Aorta (tissue), 5 donors: ENCODE results near the gene KRTAP9-7. TPM values are rescaled to one million over a fixed set of nuclear protein-coding genes. Genes with fewer than 3 reads are reported as not detected.
A peak's percentile ranks its signal among the peaks of the same experiment; 100 is the strongest.

Experiments used
- ATAC-seq: fragments of 200-7000 bp; cut with Tn5 transposase; one replicate; pipeline ENCODE4 v1.9.1; 2022; ENCODE audit warnings: moderate library complexity; ENCODE audit not compliant: low FRiP score
- DNase-seq, 2 donors: peaks; one replicate each; pipeline ENCODE4 v3.0.0-alpha.2; 2020
- H3K27ac ChIP-seq, 2 donors: one replicate each; pipeline ENCODE4 v1.5.1; 2013; ENCODE audit warnings: low read length in 2 of 2, mild to moderate bottlenecking in 2 of 2, moderate library complexity in 2 of 2, control low read depth in 1 of 2, inconsistent platforms in 1 of 2, low read depth in 1 of 2
- H3K27me3 ChIP-seq, 2 donors: one replicate each; pipeline ENCODE4 v1.6.1; 2013; ENCODE audit warnings: control low read depth in 1 of 2, low read length in 1 of 2, mild to moderate bottlenecking in 1 of 2, moderate library complexity in 1 of 2; ENCODE audit not compliant: insufficient read depth in 2 of 2, control insufficient read depth in 1 of 2
- H3K36me3 ChIP-seq, 2 donors: one replicate each; pipeline ENCODE4 v1.6.1; 2013; ENCODE audit warnings: control low read depth in 1 of 2, low read length in 1 of 2, mild to moderate bottlenecking in 1 of 2; ENCODE audit not compliant: insufficient read depth in 2 of 2, control insufficient read depth in 1 of 2
- H3K4me1 ChIP-seq, 2 donors: one replicate each; pipeline ENCODE4 v1.6.1; 2013; ENCODE audit warnings: low read length in 2 of 2, control low read depth in 1 of 2, mild to moderate bottlenecking in 1 of 2, moderate library complexity in 1 of 2; ENCODE audit not compliant: insufficient read depth in 2 of 2, control insufficient read depth in 1 of 2
- H3K4me3 ChIP-seq, 2 donors: one replicate each; pipeline ENCODE4 v1.5.1; 2013; ENCODE audit warnings: low read length in 2 of 2, control low read depth in 1 of 2, mild to moderate bottlenecking in 1 of 2
- H3K9me3 ChIP-seq: one replicate; pipeline ENCODE4 v1.6.1; 2013; ENCODE audit warnings: mild to moderate bottlenecking, low read length; ENCODE audit not compliant: control insufficient read depth
- WGBS, 2 donors: extraction: QIAGEN DNeasy Blood & Tissue Kit; methylation state at CpG; one replicate each; pipeline ENCODE4 v1.1.7; 2013; 5-methylcytosine and 5-hydroxymethylcytosine counted together
- intact Hi-C, 2 donors: fragments of 100-400 bp; cut with DNase I; formaldehyde crosslinking; loops; one replicate each; pipeline versions ENCODE4 v1.14.2 to v1.15.0; 2022
- polyA plus RNA-seq, 2 donors: library from polyadenylated mRNA; stranded (reverse); fragments of 200-250 nt; gene quantifications; one replicate each; pipeline ENCODE4 v1.2.3, GENCODE V29; 2013
- total RNA-seq, 2 donors: library from RNA; stranded (reverse); fragmentation: NEBNext Ultra II Directional; extraction: Animal tissue kit (Norgen Biotek cat#: 25700); gene quantifications; one replicate each; pipeline ENCODE4 v1.2.1, GENCODE V29; 2021
- donor health status: healthy with polysubstance abuse.
- donor health status: Bipolar disorder and iron deficiency.
- donor health status: DM: no; HTN: no; CAD: no.
- donor health status: DM: no; HTN: no; CAD: no.
- donor health status: DM: yes; HTN: yes; CAD: no.

KRTAP9-7 gene
- total and polyA plus RNA-seq, 4 donors: not detected

DNA sequence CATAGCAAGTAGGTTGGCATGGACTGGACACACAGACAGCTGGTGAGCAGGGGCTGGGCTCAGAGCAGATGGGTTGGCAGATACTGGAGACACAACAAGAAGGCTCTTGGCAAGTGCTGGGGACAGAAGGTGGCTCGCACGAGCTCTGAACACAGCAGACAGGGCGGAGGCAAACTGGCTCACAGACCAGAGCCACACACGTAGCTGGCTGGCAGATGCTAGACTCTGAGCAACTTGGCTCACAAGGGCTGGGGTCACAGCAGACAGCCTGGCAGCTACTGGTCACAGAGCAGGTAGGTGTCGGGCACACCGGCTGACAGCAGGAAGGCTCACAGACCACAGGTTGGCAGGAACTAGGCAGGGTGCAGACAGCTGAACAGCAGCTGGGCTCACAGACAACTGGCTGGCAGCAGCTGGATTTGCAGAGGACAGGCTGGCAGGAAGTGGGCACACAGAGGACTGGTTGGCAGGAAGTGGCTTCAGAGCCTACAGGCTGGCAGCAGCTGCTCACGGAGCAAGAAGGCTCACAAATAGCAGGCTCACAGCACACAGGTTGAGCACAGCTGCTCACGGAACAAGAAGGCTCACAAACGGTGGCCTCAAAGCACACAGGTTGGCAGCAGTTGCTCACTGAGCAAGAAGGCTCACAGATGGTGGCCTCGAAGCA lies 32.9 kb downstream of the KRTAP9-7 start:
- peak; percentile 69 to 70 for DNase-seq
- WGBS, 2 donors: 27 to 36% methylated on average over 10 of the region's 10 CpGs

GRCh38 chr17:41308918-41309359 lies 33.4 kb downstream of the KRTAP9-7 start, which contains the start of gene KRTAP16-1:
Gene KRTAP16-1, minus strand, starts transcription at chr17:41309309. Its CDS starts 56 bp downstream, at chr17:41309253.
- DNase-seq (peak in 1 of 2 donors; percentile 59), ATAC-seq (no peak)
- H3K9me3 ChIP-seq: no peaks in the 10 kb centered on the region
- no peaks in the 10 kb centered on the region for H3K27me3 ChIP-seq
- WGBS, 2 donors: 69 to 75% methylated on average over 7 of the region's 7 CpGs
- no peak within 1 kb of the TSS for H3K27ac ChIP-seq
- H3K4me1 ChIP-seq: no peaks in the 10 kb centered on the region
- H3K36me3 ChIP-seq: no peaks in the 10 kb centered on the region
- intact Hi-C loops: no loop called here
- H3K4me3 ChIP-seq: no peak within 1 kb of the TSS

More for the DNA sequence above, 32.9 kb downstream of the KRTAP9-7 start:
- H3K9me3 ChIP-seq: no peaks in the 10 kb centered on the region
- H3K27me3 ChIP-seq: no peaks in the 10 kb centered on the region
- H3K4me1 ChIP-seq: no peaks in the 10 kb centered on the region
- intact Hi-C loops: no loop called here
- no peak overlapping the region for H3K4me3 ChIP-seq
- H3K36me3 ChIP-seq: no peaks in the 10 kb centered on the region
- no peak overlapping the region for H3K27ac ChIP-seq
- ATAC-seq: peak; percentile 60

- Histone ChIP-seq H3K4me1 (no peaks in the 10 kb centered on the region), H3K27ac (no peak overlapping the region)
Observed at GRCh38 chr17:41311111-41311510, 35.6 kb downstream of the KRTAP9-7 start.

GRCh38 chr17:41315204-41315794 lies 39.8 kb downstream of the KRTAP9-7 start, which contains the start of gene KRTAP17-1:
Gene KRTAP17-1, minus strand, starts transcription at chr17:41315710. Its CDS starts 60 bp downstream, at chr17:41315650.
- DNase-seq (peak in 1 of 2 donors; percentile 63), ATAC-seq (no peak)
- intact Hi-C loops: no loop called here
- H3K4me1 ChIP-seq: no peaks in the 10 kb centered on the region
- no peaks in the 10 kb centered on the region for H3K36me3 ChIP-seq
- no peaks in the 10 kb centered on the region for H3K9me3 ChIP-seq
- peaks cover 0 to 1% of the 10 kb centered on the region in 2 donors for H3K27me3 ChIP-seq
- H3K4me3 ChIP-seq: no peak within 1 kb of the TSS
- 68 to 78% methylated on average over 24 of the region's 24 CpGs for WGBS, 2 donors
- no peak within 1 kb of the TSS for H3K27ac ChIP-seq

More at GRCh38 chr17:41311111-41311510, 35.6 kb downstream of the KRTAP9-7 start:
- Histone ChIP-seq H3K9me3 (no peaks in the 10 kb centered on the region), H3K36me3 (no peaks in the 10 kb centered on the region), H3K27me3 (peaks cover 0 to 1% of the 10 kb centered on the region in 2 donors), H3K4me3 (no peak overlapping the region)
- ATAC-seq (no peak), DNase-seq (no peak)
- WGBS, 2 donors: 71 to 75% methylated on average over 1 of the region's 1 CpG
- intact Hi-C loops: no loop called here

DNA sequence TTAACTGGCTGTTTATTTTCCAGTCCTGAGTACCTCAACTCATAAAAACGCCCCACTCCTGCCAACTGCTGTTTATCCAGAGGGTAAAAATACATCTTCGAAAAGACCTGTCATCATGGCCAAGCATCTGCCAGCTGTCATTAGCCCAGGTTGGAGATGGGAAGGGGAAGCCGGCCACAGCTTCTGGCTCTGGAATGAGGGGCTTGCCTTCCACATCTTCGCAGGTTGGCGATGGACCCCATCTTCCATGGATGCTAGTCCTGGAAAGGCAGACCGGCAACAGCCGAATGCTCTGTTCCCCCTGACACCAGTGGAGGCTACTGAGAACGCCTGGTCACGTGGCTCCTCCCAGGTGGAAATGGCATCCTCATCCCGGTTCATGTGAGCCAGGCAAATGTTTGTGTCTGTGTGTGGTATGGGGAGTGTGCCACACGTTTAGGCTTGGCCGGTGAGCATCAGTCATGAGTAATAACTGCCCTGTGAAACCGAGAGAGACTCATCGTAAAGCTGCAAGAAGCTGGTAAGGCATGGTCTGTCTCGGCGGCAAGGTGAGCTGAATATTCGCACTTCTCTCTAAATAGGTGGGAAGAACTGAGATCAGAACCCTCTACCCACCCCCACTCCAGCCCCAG lies 40.4 kb downstream of the KRTAP9-7 start:
- ATAC-seq (no peak), DNase-seq (peak in 1 of 2 donors; percentile 61)
- no peak overlapping the region for H3K4me3 ChIP-seq
- no peak overlapping the region for H3K27ac ChIP-seq
- H3K4me1 ChIP-seq: no peaks in the 10 kb centered on the region
- 68 to 72% methylated on average over 17 of the region's 17 CpGs for WGBS, 2 donors
- H3K27me3 ChIP-seq: peaks cover 0 to 1% of the 10 kb centered on the region in 2 donors
- no peaks in the 10 kb centered on the region for H3K9me3 ChIP-seq
- no peaks in the 10 kb centered on the region for H3K36me3 ChIP-seq
- intact Hi-C loops: no loop called here

- Histone ChIP-seq H3K36me3 (no peaks in the 10 kb centered on the region), H3K4me3 (no peak overlapping the region), H3K9me3 (no peaks in the 10 kb centered on the region), H3K4me1 (no peaks in the 10 kb centered on the region), H3K27me3 (peaks cover 0 to 1% of the 10 kb centered on the region in 2 donors), H3K27ac (no peak overlapping the region)
- intact Hi-C loops: no loop called here
- ATAC-seq (no peak), DNase-seq (no peak)
- 43 to 66% methylated on average over 2 of the region's 2 CpGs for WGBS, 2 donors
Observed at GRCh38 chr17:41318231-41318630, 42.7 kb downstream of the KRTAP9-7 start.

GRCh38 chr17:41322094-41322902 lies 46.8 kb downstream of the KRTAP9-7 start:
- WGBS, 2 donors: 37 to 41% methylated on average over 5 of the region's 5 CpGs
- intact Hi-C loops: loop anchor here (5.0 to 10.0 kb wide), 2 partner anchors 407 to 520 kb away; no protein-coding TSS in a partner anchor
- no peak for DNase-seq
- Histone ChIP-seq H3K9me3 (no peaks in the 10 kb centered on the region), H3K27me3 (no peaks in the 10 kb centered on the region), H3K27ac (no peak overlapping the region), H3K4me3 (no peak overlapping the region), H3K36me3 (no peaks in the 10 kb centered on the region), H3K4me1 (no peaks in the 10 kb centered on the region)
- ATAC-seq: no peak
